H4 (cell line): ENCODE data around the gene LMBR1. TPM values are rescaled to one million over a fixed set of nuclear protein-coding genes. Genes with fewer than 3 reads are reported as not detected.
"Not testable (repeated sequence)": the region's sequence is repeated elsewhere in the genome, so short reads cannot be mapped to it uniquely, and the experiment has no call there.

Experiments used
- DNase-seq: peaks from one replicate; pipeline ENCODE4 v3.0.0-alpha.2; 2015; ENCODE audit warnings: low spot score
- total RNA-seq: library from RNA; depleted of rRNA; stranded (reverse); fragments of >200 nt; shearing (Covaris generic); gene quantifications from 2 replicates; pipeline ENCODE4 v1.2.3, GENCODE V29; 2014

Gene LMBR1
- total RNA-seq, 1 experiment from 2014 or later: 48.2 TPM

DNA sequence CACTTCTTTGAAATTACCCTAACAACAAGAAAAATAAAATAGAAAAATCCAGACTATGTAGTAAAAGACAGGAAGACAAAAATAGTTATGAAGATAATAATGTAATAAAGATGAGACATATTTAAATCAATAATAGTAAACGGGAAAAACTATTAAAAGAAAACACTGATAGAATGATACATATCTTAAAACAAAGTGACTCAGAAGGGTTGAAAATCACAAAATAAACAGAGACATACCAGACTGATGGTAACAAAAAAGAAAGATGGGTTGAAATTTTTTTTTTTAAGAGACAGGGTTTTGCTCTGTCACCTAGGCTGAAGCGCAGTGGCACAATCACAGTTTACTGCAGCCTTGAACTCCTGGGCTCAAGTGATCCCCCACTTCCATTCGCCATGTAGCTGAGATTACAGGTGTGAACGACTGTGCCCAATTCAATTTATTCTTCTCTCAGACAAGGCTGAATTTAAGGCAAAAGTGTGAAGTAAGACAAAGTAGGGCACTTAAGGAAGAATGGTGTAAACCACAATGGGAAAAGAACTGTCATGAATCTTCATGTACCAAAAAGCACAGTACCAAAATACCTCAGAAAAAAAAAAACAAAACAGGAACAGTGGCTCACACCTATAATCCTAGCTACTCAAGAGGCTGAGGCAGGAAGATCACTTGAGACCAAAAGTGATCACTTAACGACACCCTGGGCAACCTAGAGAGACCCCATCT is 47.4 kb downstream of the LMBR1 start:
- DNase-seq: no peak

DNA sequence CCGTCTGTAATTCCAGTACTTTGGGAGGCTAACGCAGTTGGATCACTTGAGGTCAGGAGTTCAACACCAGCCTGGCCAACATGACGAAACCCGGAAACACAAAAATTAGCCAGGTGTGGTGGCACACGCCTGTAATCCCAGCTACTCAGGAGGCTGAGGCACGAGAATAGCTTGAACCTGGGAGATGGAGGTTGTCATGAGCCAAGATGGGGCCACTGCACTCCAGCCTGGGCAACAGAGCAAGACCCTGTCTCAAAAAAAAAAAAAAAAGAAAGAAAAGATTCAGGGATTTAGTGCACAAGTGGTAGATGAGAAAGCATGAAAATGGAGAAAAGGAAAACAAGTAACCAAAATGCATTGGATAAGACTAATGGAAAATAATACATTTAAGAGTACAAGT is 49.4 kb downstream of the LMBR1 start:
- not testable (repeated sequence) for DNase-seq

- no peak for DNase-seq
Measured at GRCh38 chr7:156843157-156843556, 49.8 kb downstream of the LMBR1 start.

- DNase-seq: no peak
Measured at GRCh38 chr7:156842740-156843140, 50.2 kb downstream of the LMBR1 start.

GRCh38 chr7:156842317-156842716 is 50.7 kb downstream of the LMBR1 start:
- DNase-seq: no peak

- no peak for DNase-seq
Measured at GRCh38 chr7:156841497-156841896, 51.5 kb downstream of the LMBR1 start.

DNA sequence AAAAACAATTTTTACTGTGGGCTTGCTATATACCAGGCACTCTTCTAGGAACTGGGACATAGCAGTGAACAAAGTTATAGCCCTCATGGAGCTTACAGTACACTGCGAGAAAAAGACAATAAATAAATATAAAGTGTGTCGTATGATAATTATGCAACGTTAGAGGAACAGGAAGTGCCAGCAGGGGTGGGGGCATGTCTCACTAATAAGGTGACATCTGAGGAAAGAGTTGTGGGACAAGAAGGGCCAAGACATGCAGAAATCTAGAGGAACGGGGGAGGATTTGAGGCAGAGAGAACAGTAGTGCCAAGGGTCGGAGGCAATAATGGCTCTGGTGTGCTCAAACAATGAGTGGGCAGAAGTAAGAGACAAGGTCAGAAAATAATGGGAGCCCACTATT is 52.8 kb downstream of the LMBR1 start:
- no peak for DNase-seq

GRCh38 chr7:156836443-156836842 is 56.5 kb downstream of the LMBR1 start:
- DNase-seq: no peak

DNA sequence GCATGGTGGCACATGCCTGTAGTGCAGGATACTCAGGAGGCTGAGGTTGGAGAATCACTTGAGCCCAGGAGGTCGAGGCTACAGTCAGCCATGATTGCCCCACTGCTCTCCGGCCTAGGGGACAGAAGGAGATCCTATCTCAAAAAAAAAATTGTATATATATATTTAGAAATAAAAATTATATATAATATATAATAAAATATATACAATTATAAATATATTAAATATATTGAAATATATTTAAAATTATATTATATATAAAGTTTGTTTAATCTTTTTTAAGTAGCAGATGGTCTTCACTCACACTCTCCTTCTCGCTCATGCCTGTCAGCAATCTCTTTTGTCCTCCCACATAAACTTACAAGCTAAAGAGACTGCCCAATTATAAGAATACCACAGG is 58.5 kb downstream of the LMBR1 start:
- DNase-seq: no peak

DNA sequence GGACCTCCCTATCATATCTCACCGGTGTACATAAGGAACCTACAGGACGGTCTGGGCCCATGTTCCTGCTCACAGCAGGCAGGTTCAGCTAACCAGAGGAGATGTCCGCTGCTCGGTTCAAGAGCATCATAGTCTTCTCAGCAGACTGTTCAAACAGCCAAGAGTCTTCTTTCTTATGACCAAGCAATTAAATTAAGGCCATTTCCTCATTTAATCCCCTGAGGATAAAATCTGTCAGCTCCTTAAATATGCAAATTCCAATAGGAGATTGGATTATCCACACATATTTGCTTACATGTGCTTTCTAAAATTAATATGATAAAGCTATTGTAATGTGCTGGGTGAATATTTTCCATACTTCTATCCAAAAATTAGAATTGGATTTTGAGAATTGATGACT is 59.7 kb downstream of the LMBR1 start:
- no peak for DNase-seq

DNA sequence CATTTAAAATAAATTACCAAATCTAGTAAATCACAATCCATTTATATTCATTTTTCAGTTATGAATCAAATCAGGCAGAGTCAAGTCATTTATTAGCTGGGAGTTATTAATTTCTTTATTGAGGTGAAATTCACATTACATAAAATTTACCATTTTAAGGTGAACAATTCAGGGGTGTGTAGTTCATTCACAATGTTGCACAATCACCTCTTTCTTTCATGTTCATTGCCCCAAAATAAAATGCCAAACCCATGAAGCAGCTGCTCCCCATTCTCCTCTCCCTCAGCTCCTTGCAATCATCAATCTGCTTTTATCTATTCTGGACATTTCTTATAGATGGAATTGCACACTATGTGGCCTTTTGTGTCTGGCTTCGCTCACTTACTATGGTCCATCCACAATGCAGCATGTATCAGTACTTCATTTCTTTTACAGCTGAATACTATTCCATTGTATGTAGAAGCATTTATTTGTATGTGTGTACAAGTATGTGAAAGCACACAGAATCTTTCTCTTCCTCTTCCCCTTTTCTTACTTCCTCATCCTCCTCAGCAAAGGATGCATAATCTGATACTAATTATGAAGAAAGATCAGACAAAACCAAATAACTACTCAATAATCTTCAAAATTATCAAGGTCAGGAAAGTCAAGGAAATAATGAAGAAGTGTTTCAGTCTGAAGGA is 60.6 kb downstream of the LMBR1 start:
- no peak for DNase-seq

DNA sequence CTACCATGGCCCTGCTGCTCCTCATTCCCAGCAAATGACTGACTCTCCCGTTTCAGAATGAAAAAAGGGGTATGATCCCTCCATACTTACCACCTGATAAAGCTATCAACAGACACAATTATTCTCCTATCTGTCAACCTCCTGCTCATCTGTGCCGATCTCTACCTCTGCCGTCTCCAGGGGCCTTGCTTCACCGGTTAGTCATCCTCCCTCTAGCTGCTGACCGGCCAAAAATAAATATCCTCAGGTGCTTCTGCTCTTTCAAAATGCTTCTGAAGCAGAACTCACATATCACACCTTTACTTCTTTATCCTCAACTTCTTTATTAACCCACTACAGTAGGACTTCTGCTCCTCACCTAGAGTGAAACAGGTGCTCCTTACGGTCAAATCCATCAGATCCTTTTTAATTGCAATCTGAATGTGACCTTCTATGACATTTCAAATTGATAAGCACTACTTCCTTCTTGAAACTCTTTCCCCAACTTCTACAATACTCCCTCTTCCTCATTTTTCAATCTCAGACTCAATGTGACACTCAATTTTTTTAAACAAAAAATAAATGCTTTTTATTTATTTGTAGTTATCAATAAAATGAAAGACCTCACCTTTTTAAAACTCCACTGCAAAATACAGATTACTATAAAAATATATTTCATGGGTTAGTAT is 63.2 kb downstream of the LMBR1 start:
- no peak for DNase-seq

GRCh38 chr7:156827587-156828203 is 65.3 kb downstream of the LMBR1 start:
- no peak for DNase-seq

- DNase-seq: no peak
Measured at GRCh38 chr7:156823435-156823834, 69.5 kb downstream of the LMBR1 start.

DNA sequence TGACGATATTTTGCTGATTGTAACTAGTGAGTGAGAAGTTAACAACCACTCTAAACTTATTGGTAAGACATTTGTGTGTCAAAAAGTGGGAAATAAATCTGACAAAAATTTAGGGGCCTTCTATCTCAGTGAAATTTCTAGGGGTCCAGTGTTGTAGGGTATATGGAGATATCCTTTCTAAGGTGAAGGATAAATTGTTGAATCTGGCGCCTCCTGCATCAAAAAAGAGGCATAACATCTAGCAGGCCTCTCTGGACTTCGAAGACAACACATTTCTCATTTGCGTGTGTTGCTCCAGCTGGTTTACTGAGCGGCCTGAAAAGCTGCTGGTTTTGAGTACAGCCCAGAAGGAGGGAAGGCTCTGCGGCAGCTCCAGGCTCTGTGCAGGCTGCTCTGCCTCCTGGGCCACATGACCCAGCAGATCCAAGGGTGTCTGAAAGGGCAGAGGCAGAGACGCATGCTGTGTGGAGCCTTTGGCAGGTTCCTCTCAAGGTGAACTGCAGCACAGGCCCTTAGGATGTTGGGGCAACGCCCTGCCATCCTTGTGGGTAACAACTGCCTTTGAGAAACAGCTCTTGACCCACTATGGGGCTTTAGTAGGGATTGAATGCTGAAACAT is 72.4 kb downstream of the LMBR1 start:
- DNase-seq: no peak

DNA sequence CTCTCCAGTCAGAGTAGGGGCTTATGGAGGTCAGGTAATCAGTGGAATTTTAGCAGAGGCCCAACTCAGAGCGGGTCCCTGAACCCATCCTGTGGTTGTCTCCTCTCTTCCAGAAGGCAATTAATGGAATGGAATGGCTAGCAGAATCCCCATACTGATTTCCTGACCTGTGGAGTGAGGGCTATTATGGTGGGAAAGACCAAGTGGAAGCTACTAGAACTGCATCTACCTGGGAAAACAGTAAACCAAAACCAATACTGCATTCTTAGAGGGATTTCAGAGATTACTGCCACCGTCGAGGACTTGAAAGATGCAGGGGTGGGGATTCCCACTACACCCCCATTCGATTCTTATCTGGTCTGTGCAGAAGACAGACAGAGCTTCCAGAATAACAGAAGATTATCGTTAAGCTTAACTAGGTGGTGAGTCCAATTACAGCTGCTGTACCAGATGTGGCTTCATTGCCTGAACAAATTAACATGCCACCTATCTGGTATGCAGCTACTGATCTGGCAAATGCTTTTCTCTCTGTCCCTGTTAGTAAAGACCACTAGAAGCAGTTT is 73.2 kb downstream of the LMBR1 start:
- DNase-seq: no peak

GRCh38 chr7:156818133-156818532 is 74.8 kb downstream of the LMBR1 start:
- no peak for DNase-seq

- DNase-seq: no peak
Measured at GRCh38 chr7:156816943-156817572, 75.9 kb downstream of the LMBR1 start.

DNA sequence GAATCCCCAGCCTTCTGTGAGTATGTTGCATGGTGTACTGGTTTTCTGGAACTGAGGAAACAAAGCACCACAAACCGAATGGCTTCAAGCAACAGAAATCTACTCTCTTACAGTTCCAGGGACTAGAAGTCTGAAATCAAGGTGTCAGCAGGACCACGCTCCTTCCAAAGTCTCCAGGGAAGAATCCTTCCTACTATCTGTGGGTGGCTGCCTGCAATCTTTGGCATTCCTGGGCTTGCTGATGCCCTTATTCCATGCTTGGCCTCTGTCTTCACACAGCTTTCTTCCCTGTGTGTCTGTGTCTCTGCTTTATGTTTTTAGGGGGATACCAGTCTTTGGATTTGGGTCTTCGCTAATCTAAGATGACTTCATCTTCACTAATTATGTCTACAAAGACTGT is 81.3 kb downstream of the LMBR1 start:
- no peak for DNase-seq

- DNase-seq: not testable (repeated sequence)
Measured at GRCh38 chr7:156803656-156804055, 89.3 kb downstream of the LMBR1 start.

DNA sequence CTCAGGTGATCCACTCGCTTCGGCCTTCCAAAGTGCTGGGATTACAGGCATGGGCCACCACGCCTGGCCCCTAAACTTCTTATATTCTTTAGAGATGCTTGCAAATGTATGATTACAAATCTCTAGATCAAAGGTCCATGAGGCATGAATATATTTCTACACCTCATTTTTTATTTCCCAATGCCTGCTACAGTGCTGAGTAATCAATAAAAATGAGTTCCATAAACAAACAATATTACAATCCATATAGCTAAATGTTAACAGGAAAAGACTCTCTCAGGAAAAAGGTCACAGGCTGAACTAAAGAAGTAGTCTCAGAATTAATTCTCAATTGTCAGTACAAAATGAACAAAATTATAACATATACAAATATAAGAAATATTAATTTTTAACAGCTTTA is 90.8 kb downstream of the LMBR1 start:
- no peak for DNase-seq
